Measurements from ENCODE around the gene MAGI2. TPM values are rescaled to one million over a fixed set of nuclear protein-coding genes. Genes with fewer than 3 reads are reported as not detected.

The MAGI2 gene
- total RNA-seq, 2 experiments from 2014 or later, result 0.14 to 0.19 TPM

DNA sequence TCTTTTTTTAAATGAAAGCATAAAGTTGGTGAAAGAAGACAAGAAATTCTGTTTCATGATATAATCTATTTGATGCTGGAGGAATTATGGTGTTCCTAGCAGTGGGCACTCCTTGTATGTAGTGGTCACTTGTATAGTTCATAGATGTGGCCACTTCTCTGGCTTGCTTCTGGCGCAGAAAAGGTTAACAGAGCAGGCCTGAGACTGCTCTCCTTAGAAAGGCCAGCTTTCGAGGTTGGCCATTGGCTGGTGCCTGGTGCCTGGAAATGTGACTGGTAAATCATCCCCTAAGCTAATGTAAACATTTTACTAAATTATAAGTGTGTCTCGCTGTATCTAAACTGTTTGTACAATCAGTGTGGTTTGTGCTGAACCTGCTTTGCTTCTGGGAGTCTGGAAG, 1378.8 kb downstream of the MAGI2 start:
- Mint-ChIP-seq H3K9me3 (no peaks in the 10 kb centered on the region), H3K4me3 (no peak overlapping the region), H3K27ac (no peak overlapping the region), H3K4me1 (no peaks in the 10 kb centered on the region), H3K36me3 (no peaks in the 10 kb centered on the region), H3K27me3 (peaks cover 3% of the 10 kb centered on the region)
- DNase-seq (no peak), ATAC-seq (ENCODE audit: low read depth) (no peak)
- POLR2A ChIA-PET, result no interaction called here

DNA sequence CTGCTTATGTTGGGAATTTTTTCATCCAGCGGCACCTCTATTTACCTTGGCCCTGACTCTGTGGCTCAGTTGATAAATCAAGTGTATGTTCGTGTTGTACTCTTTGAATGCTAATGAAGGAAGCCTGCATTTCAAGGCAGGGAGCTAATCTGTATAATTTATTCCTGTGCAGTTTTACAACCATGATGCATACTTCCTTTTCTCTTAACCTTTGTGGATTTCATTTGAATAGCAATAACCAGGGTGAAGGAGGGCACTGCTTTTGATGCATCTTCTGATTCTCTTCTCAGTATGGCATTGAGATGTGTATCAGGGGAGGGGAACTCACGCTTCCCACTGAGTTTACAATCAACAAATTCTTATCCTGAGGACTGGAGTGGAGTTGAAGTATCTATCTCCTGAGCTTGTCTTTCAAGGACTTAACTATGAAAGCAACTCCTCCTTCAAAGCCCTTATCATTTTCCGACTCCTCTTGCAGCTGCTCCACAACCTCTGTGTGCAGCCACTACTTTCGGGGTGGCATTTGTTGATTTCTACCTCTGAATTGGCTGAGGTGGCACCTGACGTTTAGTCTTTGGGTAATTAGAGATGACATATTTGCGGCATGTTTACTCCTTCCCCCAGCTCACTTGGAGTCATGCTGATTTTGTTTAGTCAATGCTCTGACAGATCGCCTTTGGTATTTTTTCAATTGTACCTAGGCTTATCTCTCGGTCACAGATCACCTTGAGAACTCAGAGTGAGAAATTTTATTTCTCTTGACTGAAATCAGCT, 1379.7 kb downstream of the MAGI2 start:
- H3K27ac Mint-ChIP-seq, result no peak overlapping the region
- no peaks in the 10 kb centered on the region for H3K4me1 Mint-ChIP-seq
- H3K4me3 Mint-ChIP-seq, result no peak overlapping the region
- peaks cover under 1% of the 10 kb centered on the region for H3K27me3 Mint-ChIP-seq
- no peak for DNase-seq
- POLR2A ChIA-PET, result no interaction called here
- H3K9me3 Mint-ChIP-seq, result no peaks in the 10 kb centered on the region
- ATAC-seq (ENCODE audit: low read depth), result no peak
- H3K36me3 Mint-ChIP-seq, result no peaks in the 10 kb centered on the region

DNA sequence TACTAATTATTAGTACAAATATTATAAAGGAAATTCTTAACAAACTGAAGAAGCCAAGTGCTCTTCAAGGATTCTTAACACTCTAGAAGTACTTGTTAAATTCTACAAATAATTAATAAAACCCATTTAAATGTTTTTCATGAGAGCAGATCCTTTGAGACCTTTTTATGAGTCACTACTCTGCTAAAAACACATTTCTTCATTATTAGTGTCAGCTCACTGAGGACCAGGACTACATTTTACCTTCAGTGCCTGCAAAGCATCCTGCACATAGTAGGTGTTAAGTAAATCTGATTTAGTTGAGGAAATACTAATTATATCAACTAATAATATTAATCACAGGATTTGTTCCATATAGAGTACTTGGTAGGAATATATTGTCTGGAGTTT, 1381.3 kb downstream of the MAGI2 start:
- no peak for ATAC-seq (ENCODE audit: low read depth)
- Mint-ChIP-seq H3K36me3 (no peaks in the 10 kb centered on the region), H3K27me3 (no peaks in the 10 kb centered on the region), H3K4me1 (no peaks in the 10 kb centered on the region), H3K27ac (no peak overlapping the region), H3K9me3 (no peaks in the 10 kb centered on the region), H3K4me3 (no peak overlapping the region)
- POLR2A ChIA-PET, result no interaction called here
- no peak for DNase-seq

GRCh38 chr7:78071491-78072200, 1381.8 kb downstream of the MAGI2 start:
- no peak for DNase-seq
- H3K4me3 Mint-ChIP-seq, result no peak overlapping the region
- no peak overlapping the region for H3K27ac Mint-ChIP-seq
- H3K36me3 Mint-ChIP-seq, result no peaks in the 10 kb centered on the region
- no peaks in the 10 kb centered on the region for H3K27me3 Mint-ChIP-seq
- no peak for ATAC-seq (ENCODE audit: low read depth)
- no peaks in the 10 kb centered on the region for H3K4me1 Mint-ChIP-seq
- POLR2A ChIA-PET, result no interaction called here
- H3K9me3 Mint-ChIP-seq, result no peaks in the 10 kb centered on the region

- Mint-ChIP-seq H3K27ac (no peak overlapping the region), H3K27me3 (no peaks in the 10 kb centered on the region), H3K36me3 (no peaks in the 10 kb centered on the region), H3K4me3 (no peak overlapping the region), H3K9me3 (no peaks in the 10 kb centered on the region), H3K4me1 (no peaks in the 10 kb centered on the region)
- DNase-seq, result no peak
- POLR2A ChIA-PET, result no interaction called here
- ATAC-seq (ENCODE audit: low read depth), result no peak
Measured at GRCh38 chr7:78066599-78066998, 1386.9 kb downstream of the MAGI2 start.

- Mint-ChIP-seq H3K4me3 (no peak overlapping the region), H3K9me3 (no peaks in the 10 kb centered on the region)
- POLR2A ChIA-PET, result no interaction called here
Measured at GRCh38 chr7:78063758-78064157, 1389.7 kb downstream of the MAGI2 start.

DNA sequence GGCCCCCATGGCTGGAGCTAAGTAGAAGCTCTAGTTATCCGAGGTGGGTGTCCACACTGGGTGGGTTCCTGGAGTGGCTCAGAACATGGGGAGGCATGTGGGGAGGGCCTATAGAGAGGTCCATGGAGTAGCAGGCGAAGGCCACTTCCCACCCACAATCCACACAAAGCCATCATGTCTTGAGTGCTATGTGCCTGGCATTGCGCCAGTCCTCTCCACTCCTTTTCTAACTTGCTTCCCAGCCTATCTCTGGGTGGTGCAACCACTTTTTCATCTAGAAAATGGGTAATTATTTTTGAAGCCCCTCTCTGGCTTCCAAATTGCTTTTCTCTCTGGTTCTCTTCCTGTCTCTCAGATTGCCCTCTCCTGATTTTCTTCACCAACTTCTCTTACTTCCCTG, 1391.3 kb downstream of the MAGI2 start:
- H3K4me3 Mint-ChIP-seq, result no peak overlapping the region
- DNase-seq, result no peak
- no peaks in the 10 kb centered on the region for H3K9me3 Mint-ChIP-seq
- POLR2A ChIA-PET, result no interaction called here
- no peaks in the 10 kb centered on the region for H3K36me3 Mint-ChIP-seq
- ATAC-seq (ENCODE audit: low read depth), result no peak
- H3K4me1 Mint-ChIP-seq, result no peaks in the 10 kb centered on the region
- no peak overlapping the region for H3K27ac Mint-ChIP-seq
- H3K27me3 Mint-ChIP-seq, result peaks cover 7% of the 10 kb centered on the region

More at GRCh38 chr7:78063758-78064157, 1389.7 kb downstream of the MAGI2 start:
- DNase-seq, result no peak
- no peaks in the 10 kb centered on the region for H3K36me3 Mint-ChIP-seq
- no peak overlapping the region for H3K27ac Mint-ChIP-seq
- H3K27me3 Mint-ChIP-seq, result peaks cover 3% of the 10 kb centered on the region
- ATAC-seq (ENCODE audit: low read depth), result no peak
- no peaks in the 10 kb centered on the region for H3K4me1 Mint-ChIP-seq

GRCh38 chr7:78057571-78057970, 1395.9 kb downstream of the MAGI2 start:
- Mint-ChIP-seq H3K4me3 (no peak overlapping the region), H3K27ac (no peak overlapping the region), H3K9me3 (no peaks in the 10 kb centered on the region), H3K36me3 (no peaks in the 10 kb centered on the region), H3K27me3 (peaks cover 15% of the 10 kb centered on the region), H3K4me1 (no peaks in the 10 kb centered on the region)
- POLR2A ChIA-PET, result no interaction called here
- DNase-seq, result no peak
- ATAC-seq (ENCODE audit: low read depth), result no peak

DNA sequence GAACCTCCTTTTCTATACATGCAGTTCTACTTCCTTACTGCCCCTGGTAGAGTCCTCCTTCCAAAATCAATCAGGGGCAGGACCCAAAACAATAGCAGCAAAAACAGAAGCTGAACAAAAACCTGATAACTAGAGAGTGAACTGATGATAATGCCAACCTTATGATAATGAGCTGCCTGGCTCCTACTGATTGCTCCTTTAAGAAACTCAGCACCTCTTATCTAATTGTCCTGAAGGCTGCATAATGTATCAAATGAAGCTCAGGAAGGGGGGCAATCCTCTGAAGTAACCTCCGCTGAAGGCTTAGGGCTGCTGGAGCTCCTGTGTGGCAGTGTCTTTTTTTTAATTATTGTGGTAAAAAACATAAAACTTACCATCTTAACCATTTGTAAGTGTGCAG, 1397.9 kb downstream of the MAGI2 start:
- H3K27ac Mint-ChIP-seq, result no peak overlapping the region
- DNase-seq (no peak), ATAC-seq (ENCODE audit: low read depth) (no peak)
- H3K36me3 Mint-ChIP-seq, result no peaks in the 10 kb centered on the region
- H3K4me3 Mint-ChIP-seq, result no peak overlapping the region
- H3K4me1 Mint-ChIP-seq, result no peaks in the 10 kb centered on the region
- H3K27me3 Mint-ChIP-seq, result peaks cover 18% of the 10 kb centered on the region
- H3K9me3 Mint-ChIP-seq, result no peaks in the 10 kb centered on the region
- POLR2A ChIA-PET, result no interaction called here

DNA sequence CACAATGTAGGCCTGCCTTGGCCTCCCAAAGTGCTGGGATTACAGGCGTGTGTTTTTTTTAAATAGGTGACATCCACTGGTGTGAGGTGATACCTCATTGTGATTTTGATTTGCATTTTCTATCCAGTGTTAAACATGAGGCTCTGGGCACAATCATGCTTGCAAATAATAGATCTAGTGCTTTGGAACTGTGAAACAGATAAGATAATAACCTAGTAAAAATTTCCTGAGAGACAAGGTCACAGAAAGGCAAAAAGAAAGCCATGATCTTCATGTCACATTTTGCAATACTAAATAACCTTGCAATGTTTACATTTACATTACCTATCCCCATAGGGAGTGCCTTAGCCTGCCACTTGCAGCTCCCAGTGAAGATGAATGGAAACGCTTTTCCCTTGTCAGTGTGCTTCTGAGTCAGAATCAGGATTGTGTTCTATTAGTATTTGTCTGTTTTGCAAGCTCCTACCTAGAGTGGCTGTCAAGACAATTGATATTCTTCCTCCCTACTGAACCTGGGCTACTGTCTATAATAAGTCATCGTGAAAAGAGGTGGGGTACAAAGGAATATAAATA, 1398.4 kb downstream of the MAGI2 start:
- POLR2A ChIA-PET, result no interaction called here
- Mint-ChIP-seq H3K9me3 (no peaks in the 10 kb centered on the region), H3K27me3 (peaks cover 18% of the 10 kb centered on the region), H3K4me3 (no peak overlapping the region), H3K27ac (no peak overlapping the region), H3K4me1 (no peaks in the 10 kb centered on the region), H3K36me3 (no peaks in the 10 kb centered on the region)
- DNase-seq, result no peak
- ATAC-seq (ENCODE audit: low read depth), result no peak

DNA sequence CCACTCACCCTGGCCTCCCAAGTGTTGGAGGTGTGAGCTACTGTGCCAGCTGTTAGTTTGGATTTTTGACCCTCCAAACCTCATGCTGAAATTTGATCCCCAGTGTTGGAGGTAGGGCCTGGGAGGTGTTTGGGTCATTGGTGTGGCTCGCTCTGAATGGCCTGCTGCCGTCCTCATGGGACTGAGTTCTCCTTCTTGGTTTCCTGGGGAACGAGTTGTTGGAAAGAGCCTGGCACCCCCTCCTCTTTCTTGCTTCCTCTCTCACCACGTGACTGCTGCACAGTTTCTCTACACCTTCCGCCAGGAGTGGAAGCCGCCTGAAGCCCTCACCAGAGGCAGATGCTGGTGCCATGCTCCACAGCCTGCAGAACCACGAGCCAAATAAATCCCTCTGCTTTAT, 1401.4 kb downstream of the MAGI2 start:
- Mint-ChIP-seq H3K27ac (no peak overlapping the region), H3K4me3 (no peak overlapping the region), H3K9me3 (no peaks in the 10 kb centered on the region), H3K4me1 (no peaks in the 10 kb centered on the region), H3K36me3 (no peaks in the 10 kb centered on the region), H3K27me3 (peaks cover 12% of the 10 kb centered on the region)
- DNase-seq (no peak), ATAC-seq (ENCODE audit: low read depth) (no peak)
- POLR2A ChIA-PET, result no interaction called here

DNA sequence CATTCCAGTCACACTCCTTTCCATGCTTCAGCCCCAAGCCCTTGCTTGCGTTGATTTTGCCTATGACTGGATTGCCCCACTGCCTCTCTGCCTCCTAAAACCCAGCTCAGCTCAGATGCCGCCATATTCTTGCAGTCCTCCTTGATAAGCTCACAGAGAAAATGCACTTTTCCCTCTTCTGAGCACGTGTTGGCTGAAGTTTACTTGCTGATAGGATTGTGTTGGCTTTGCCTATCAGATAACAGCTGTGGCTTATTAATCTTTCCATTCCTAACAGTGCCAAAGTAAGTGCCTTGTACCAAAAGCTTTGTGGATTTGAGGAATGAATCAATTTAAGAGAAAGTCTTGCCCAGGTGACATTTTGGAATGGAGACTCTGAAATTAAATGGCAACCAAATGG, 1405.7 kb downstream of the MAGI2 start:
- POLR2A ChIA-PET, result interaction anchor here (0.6 kb wide), 1 partner anchor 517 kb away, joined by 3 read pairs; no protein-coding TSS in a partner anchor
- no peak for DNase-seq
- H3K9me3 Mint-ChIP-seq, result no peaks in the 10 kb centered on the region

DNA sequence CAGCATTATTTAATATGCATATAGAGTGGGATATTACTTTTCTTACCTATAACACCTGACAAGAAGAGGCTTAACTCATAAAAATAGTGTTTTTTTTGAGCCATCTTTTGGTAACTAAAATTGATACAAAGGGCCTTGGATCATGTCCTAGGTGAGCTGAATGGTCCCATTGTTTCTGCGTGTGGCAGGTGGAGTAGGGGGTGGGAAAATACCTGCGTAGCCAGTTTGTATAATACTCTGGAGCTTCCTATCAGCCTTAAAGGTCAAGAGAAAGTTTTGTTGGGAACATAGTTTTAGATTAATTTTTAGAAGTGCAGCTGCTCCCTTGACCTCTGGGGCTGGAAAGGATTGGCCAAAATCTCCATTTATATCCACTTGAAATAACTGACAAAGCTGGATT, 1410.3 kb downstream of the MAGI2 start:
- Mint-ChIP-seq H3K27me3 (peaks cover 9% of the 10 kb centered on the region), H3K9me3 (no peaks in the 10 kb centered on the region), H3K4me3 (no peak overlapping the region), H3K27ac (no peak overlapping the region), H3K4me1 (peaks cover 3% of the 10 kb centered on the region), H3K36me3 (no peaks in the 10 kb centered on the region)
- ATAC-seq (ENCODE audit: low read depth), result no peak
- no peak for DNase-seq
- POLR2A ChIA-PET, result interaction anchor here (3.4 kb wide), 1 partner anchor 23 kb away, joined by 9 read pairs; no protein-coding TSS in a partner anchor

More for the DNA sequence above, 1405.7 kb downstream of the MAGI2 start:
- no peaks in the 10 kb centered on the region for H3K36me3 Mint-ChIP-seq
- no peak overlapping the region for H3K4me3 Mint-ChIP-seq
- no peak overlapping the region for H3K27ac Mint-ChIP-seq
- H3K4me1 Mint-ChIP-seq, result no peaks in the 10 kb centered on the region
- H3K27me3 Mint-ChIP-seq, result peaks cover 5% of the 10 kb centered on the region
- no peak for ATAC-seq (ENCODE audit: low read depth)

DNA sequence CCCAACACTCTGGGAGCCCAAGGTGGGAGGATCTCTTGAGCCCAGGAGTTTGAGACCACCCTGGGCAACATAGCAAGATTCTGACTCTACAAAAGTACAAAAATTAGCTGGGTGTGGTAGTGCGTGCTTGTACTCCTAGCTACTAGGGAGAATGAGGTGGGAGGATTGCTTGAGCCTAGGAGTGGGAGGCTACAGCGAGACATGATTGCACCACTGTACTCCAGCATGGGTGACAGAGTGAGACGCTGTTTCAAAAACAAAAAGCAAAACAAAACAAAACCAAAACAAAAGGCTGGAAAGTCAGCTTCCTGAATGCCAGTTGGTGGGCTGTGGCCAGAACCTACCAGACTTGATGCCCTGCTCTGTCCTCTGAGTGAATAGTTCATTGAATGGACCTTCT, 1412.0 kb downstream of the MAGI2 start:
- Mint-ChIP-seq H3K36me3 (no peaks in the 10 kb centered on the region), H3K4me3 (no peak overlapping the region), H3K27me3 (peaks cover 14% of the 10 kb centered on the region), H3K9me3 (no peaks in the 10 kb centered on the region), H3K4me1 (peaks cover 3% of the 10 kb centered on the region), H3K27ac (no peak overlapping the region)
- ATAC-seq (ENCODE audit: low read depth) (no peak), DNase-seq (no peak)
- POLR2A ChIA-PET, result interaction anchor here (3.4 kb wide), 1 partner anchor 21 kb away, joined by 9 read pairs; no protein-coding TSS in a partner anchor

Data from activated naive CD8-positive, alpha-beta T cell treated with anti-CD3 and anti-CD28 coated beads, Interleukin-2, amount 10 ng/mL, durations not matched to agents 7 days and 5 days (primary cell).